Measurements from ENCODE around the gene ARHGAP8.

The ARHGAP8 gene

GRCh38 chr22:44907765-44908737 lies 155.7 kb downstream of the ARHGAP8 start:
- Histone ChIP-seq H3K36me3 (ENCODE audit: insufficient read depth, low read length) (peaks cover 86% of the 10 kb centered on the region), H3K4me3 (ENCODE audit: low read length) (no peak overlapping the region), H3K27me3 (ENCODE audit: insufficient read depth, low read length) (no peaks in the 10 kb centered on the region), H3K4me1 (ENCODE audit: insufficient read depth, low read length) (no peaks in the 10 kb centered on the region), H2AFZ (ENCODE audit: low read depth, low read length) (no peak overlapping the region), H3K9me3 (ENCODE audit: low read length) (peaks cover 21% of the 10 kb centered on the region)

DNA sequence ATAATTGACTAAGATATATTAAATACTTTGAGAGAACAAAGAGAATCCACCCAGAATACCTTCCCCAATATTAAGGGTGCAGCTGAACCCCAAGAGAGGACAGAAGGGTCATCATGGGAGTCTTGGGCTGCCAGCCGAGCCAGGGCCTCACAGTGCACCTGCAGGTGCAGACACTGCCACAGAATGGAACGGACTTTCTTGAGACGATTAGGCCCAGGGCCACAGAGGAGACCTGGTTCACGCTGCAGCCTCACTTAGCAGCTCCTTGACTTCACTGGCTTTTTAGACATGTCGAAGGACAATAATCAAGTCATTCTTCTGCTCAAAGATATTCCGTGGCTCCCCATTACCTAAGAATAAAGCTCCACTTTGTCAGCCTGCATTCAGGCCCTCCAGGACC lies 156.9 kb downstream of the ARHGAP8 start:
- Histone ChIP-seq H3K27me3 (ENCODE audit: insufficient read depth, low read length) (no peaks in the 10 kb centered on the region), H3K36me3 (ENCODE audit: insufficient read depth, low read length) (peaks cover 88% of the 10 kb centered on the region), H3K4me1 (ENCODE audit: insufficient read depth, low read length) (no peaks in the 10 kb centered on the region)

More for the DNA sequence above, 156.9 kb downstream of the ARHGAP8 start:
- Histone ChIP-seq H3K9me3 (ENCODE audit: low read length) (peaks cover 29% of the 10 kb centered on the region), H3K4me3 (ENCODE audit: low read length) (no peak overlapping the region), H2AFZ (ENCODE audit: low read depth, low read length) (no peak overlapping the region)
